Mesothelial cell of epicardium (in vitro differentiated cells): ENCODE measurements around the gene PTGR3. TPM values are rescaled to one million over a fixed set of nuclear protein-coding genes. Genes with fewer than 3 reads are reported as not detected.

Experiments used
- DNase-seq, 2 experiments: peaks; one replicate each; pipeline ENCODE4 v3.0.0; 2021; ENCODE audit warnings: low spot score in 2 of 2; ENCODE audit not compliant: unreplicated experiment in 2 of 2
- H3K27ac Mint-ChIP-seq: 2 replicates; pipeline ENCODE4 v1.8.0; 2021; ENCODE audit warnings: mixed read lengths
- H3K27me3 Mint-ChIP-seq: 2 replicates; pipeline ENCODE4 v1.8.0; 2021; ENCODE audit warnings: low read depth, mixed read lengths
- H3K36me3 Mint-ChIP-seq: 2 replicates; pipeline ENCODE4 v1.8.0; 2021; ENCODE audit warnings: mixed read lengths
- H3K4me1 Mint-ChIP-seq: 2 replicates; pipeline ENCODE4 v1.8.0; 2021; ENCODE audit warnings: mixed read lengths
- H3K4me3 Mint-ChIP-seq: 2 replicates; pipeline ENCODE4 v1.8.0; 2021; ENCODE audit warnings: mild to moderate bottlenecking, moderate library complexity, mixed read lengths
- H3K9me3 Mint-ChIP-seq: 2 replicates; pipeline ENCODE4 v1.8.0; 2021; ENCODE audit warnings: mixed read lengths
- CTCF ChIP-seq: fragments of 200-600 bp; sonication (generic); IDR thresholded peaks from one replicate; pipeline ENCODE4 v1.5.0; 2021; ENCODE audit warnings: antibody characterized with exemption; ENCODE audit not compliant: unreplicated experiment
- total RNA-seq: library from RNA; stranded (reverse); gene quantifications from 3 replicates; pipeline ENCODE4 v1.2.1, GENCODE V29; 2021

PTGR3 gene
- total RNA-seq, 1 donor from 2014 or later = 47.0 TPM

GRCh38 chr18:75201282-75202270 lies 7.4 kb downstream of the PTGR3 start:
- no peak overlapping the region for H3K4me3 Mint-ChIP-seq
- DNase-seq = no peak
- H3K4me1 Mint-ChIP-seq = peaks cover 65% of the 10 kb centered on the region
- peaks cover 2% of the 10 kb centered on the region for H3K27me3 Mint-ChIP-seq
- H3K9me3 Mint-ChIP-seq = no peaks in the 10 kb centered on the region
- peak overlapping the region; percentile 57 for H3K27ac Mint-ChIP-seq
- TF ChIP-seq CTCF = no peak
- peaks cover 23% of the 10 kb centered on the region for H3K36me3 Mint-ChIP-seq

DNA sequence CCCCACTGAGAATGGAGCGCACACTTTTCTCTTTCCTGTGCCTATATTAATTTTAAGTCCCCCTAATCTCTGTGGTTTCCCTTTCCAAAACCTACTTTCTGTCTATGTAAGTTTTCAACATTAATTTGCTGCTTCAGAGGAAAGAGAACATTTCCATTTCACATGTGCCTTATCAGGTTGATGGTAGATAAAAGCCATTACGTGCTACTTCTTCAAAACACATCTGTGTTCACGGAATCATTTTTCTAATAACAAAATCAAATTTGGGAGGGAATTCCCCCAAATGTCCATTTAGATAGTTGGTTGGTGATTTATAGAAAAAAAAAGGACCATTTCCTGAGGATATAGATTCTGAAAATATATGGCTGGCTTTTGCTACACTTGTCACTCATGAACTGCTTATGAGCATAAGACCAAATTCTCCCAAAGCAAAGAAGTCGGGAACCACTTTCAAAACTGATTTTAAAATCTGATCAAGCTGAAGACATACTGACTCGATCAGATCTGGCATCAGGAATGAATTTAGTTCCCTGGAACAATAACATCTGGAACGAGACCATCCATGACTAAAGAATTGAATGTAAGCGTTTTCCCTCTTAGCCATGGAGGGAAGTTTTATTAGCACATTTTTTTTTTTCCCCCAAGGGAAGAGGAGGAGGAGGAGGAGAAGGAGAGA lies 8.2 kb downstream of the PTGR3 start:
- Mint-ChIP-seq H3K4me3 (no peak overlapping the region), H3K36me3 (peaks cover 27% of the 10 kb centered on the region)

GRCh38 chr18:75200071-75200470 lies 8.9 kb downstream of the PTGR3 start:
- H3K27ac Mint-ChIP-seq = no peak overlapping the region
- no peak for TF ChIP-seq CTCF
- DNase-seq = no peak

More for the DNA sequence above, 8.2 kb downstream of the PTGR3 start:
- no peak for TF ChIP-seq CTCF
- Mint-ChIP-seq H3K27me3 (peaks cover 2% of the 10 kb centered on the region), H3K4me1 (peaks cover 57% of the 10 kb centered on the region), H3K27ac (peak overlapping the region; percentile 41), H3K9me3 (no peaks in the 10 kb centered on the region)
- DNase-seq = no peak

GRCh38 chr18:75199327-75199726 lies 9.6 kb downstream of the PTGR3 start:
- H3K36me3 Mint-ChIP-seq = peaks cover 29% of the 10 kb centered on the region

More at GRCh38 chr18:75200071-75200470, 8.9 kb downstream of the PTGR3 start:
- peaks cover 28% of the 10 kb centered on the region for H3K36me3 Mint-ChIP-seq
- H3K9me3 Mint-ChIP-seq = no peaks in the 10 kb centered on the region
- no peaks in the 10 kb centered on the region for H3K27me3 Mint-ChIP-seq
- no peak overlapping the region for H3K4me3 Mint-ChIP-seq
- H3K4me1 Mint-ChIP-seq = peaks cover 50% of the 10 kb centered on the region

DNA sequence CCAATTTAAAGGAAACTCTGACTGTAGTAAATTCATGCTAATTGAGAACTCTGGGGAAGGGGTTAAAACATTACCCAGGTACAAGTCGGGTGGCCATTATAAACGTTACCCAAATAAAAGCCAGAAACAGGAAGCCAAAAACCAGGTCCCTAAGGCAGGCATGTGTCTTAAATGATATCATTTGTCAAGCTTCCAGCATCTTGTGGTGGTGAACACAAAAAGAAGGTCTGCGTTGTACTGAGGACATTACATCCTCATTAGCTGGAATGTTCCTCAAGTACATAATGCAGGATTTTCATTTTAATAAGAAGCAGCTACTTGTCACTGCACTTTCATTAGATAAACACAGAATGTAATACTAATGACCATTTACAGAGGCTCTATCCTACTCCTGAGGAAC lies 10.9 kb downstream of the PTGR3 start:
- no peak for TF ChIP-seq CTCF
- DNase-seq = no peak
- Mint-ChIP-seq H3K9me3 (no peaks in the 10 kb centered on the region), H3K4me3 (no peak overlapping the region), H3K4me1 (peaks cover 40% of the 10 kb centered on the region), H3K36me3 (peaks cover 29% of the 10 kb centered on the region), H3K27me3 (no peaks in the 10 kb centered on the region), H3K27ac (no peak overlapping the region)

More at GRCh38 chr18:75199327-75199726, 9.6 kb downstream of the PTGR3 start:
- no peak overlapping the region for H3K4me3 Mint-ChIP-seq
- H3K9me3 Mint-ChIP-seq = no peaks in the 10 kb centered on the region
- peaks cover 47% of the 10 kb centered on the region for H3K4me1 Mint-ChIP-seq
- TF ChIP-seq CTCF = no peak
- no peak overlapping the region for H3K27ac Mint-ChIP-seq
- DNase-seq = no peak
- H3K27me3 Mint-ChIP-seq = no peaks in the 10 kb centered on the region
